ENCODE measurements around the gene CCDC120.

Gene CCDC120

DNA sequence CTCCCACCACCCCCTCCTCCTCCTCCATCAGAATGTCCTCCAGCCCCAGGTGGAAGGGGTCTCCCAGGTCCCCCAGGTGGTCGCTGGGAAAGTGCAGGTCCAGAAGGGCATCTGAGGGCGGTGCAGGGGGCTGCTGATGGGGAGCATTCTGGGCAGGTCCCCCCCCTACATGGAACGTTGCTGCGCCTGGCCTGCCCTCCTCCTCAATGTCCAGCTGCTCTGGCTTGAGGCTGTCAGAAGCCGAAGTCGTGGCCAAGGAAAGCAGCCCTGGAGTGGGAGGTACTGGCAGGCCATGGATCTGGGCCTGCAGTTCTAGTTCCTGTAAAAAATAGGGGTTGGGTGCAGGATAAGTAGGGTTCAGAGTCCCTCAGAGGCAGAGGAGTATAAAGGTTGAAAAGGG, 28.5 kb upstream of the CCDC120 start:
- no peak overlapping the region for H4K91ac ChIP-seq (ENCODE audit: low read depth, low read length, poor library complexity)
- no peak overlapping the region for H3K4me3 ChIP-seq (ENCODE audit: low read length in 2 of 2)
- H3K27me3 ChIP-seq (ENCODE audit: control insufficient read depth in 3 of 3, insufficient read depth in 3 of 3, low read depth in 1 of 3, low read length in 3 of 3), result no peaks in the 10 kb centered on the region
- H2BK120ac ChIP-seq (ENCODE audit: low read depth, low read length), result no peak overlapping the region
- H2BK5ac ChIP-seq (ENCODE audit: low read length), result no peak overlapping the region
- H3K4me1 ChIP-seq (ENCODE audit: control insufficient read depth in 2 of 2, insufficient read depth in 1 of 2, low read depth in 1 of 2, low read length in 2 of 2), result no peaks in the 10 kb centered on the region
- no peak overlapping the region for H3K9ac ChIP-seq (ENCODE audit: low read depth, low read length, poor library complexity)
- no peak overlapping the region for H3K4me2 ChIP-seq (ENCODE audit: insufficient read depth, low read length, poor library complexity, severe bottlenecking)
- WGBS, 2 donors (ENCODE audit: extremely low coverage in 2 of 2, insufficient read length in 2 of 2, insufficient replicate concordance in 1 of 2), result no CpG with 5 or more reads among the region's 6 CpGs
- no peak overlapping the region for H3K23ac ChIP-seq (ENCODE audit: low read depth, low read length, poor library complexity)
- no peaks in the 10 kb centered on the region for H3K79me1 ChIP-seq (ENCODE audit: low read depth, low read length)
- no peak overlapping the region for H4K8ac ChIP-seq (ENCODE audit: low read depth, low read length)
- H3K14ac ChIP-seq (ENCODE audit: low read length), result no peak overlapping the region
- no peak overlapping the region for H2BK15ac ChIP-seq (ENCODE audit: low read length)
- DNase-seq (ENCODE audit: low spot score), result no peak
- H2AK5ac ChIP-seq (ENCODE audit: low read depth, low read length), result no peak overlapping the region
- no peak overlapping the region for H3K18ac ChIP-seq (ENCODE audit: low read length)
- no peaks in the 10 kb centered on the region for H3K9me3 ChIP-seq (replicated peaks in 1 of 2; ENCODE audit: control insufficient read depth in 2 of 2, insufficient read depth in 1 of 2, low read depth in 1 of 2, low read length in 2 of 2)
- no peak overlapping the region for H2AFZ ChIP-seq (ENCODE audit: low read length)
- no peak overlapping the region for H3K27ac ChIP-seq (replicated peaks; ENCODE audit: low read length)
- H2BK12ac ChIP-seq (ENCODE audit: low read length), result no peak overlapping the region
- no peak overlapping the region for H3K4ac ChIP-seq (ENCODE audit: low read length)
- peaks cover 13 to 39% of the 10 kb centered on the region in 2 donors for H3K36me3 ChIP-seq (replicated peaks in 1 of 2; ENCODE audit: control insufficient read depth in 2 of 2, insufficient read depth in 2 of 2, low read length in 2 of 2)

GRCh38 chrX:49037883-49038475, 20.8 kb upstream of the CCDC120 start:
- Histone ChIP-seq H3K27ac (replicated peaks; ENCODE audit: low read length) (no peak overlapping the region), H2AFZ (ENCODE audit: low read length) (no peak overlapping the region), H3K4me1 (ENCODE audit: control insufficient read depth in 2 of 2, insufficient read depth in 1 of 2, low read depth in 1 of 2, low read length in 2 of 2) (peaks cover 8 to 17% of the 10 kb centered on the region in 2 donors), H3K36me3 (replicated peaks in 1 of 2; ENCODE audit: control insufficient read depth in 2 of 2, insufficient read depth in 2 of 2, low read length in 2 of 2) (peaks cover 29 to 50% of the 10 kb centered on the region in 2 donors), H3K4me3 (ENCODE audit: low read length in 2 of 2) (no peak overlapping the region), H3K4ac (ENCODE audit: low read length) (no peak overlapping the region), H2BK12ac (ENCODE audit: low read length) (no peak overlapping the region), H3K27me3 (ENCODE audit: control insufficient read depth in 3 of 3, insufficient read depth in 3 of 3, low read depth in 1 of 3, low read length in 3 of 3) (no peaks in the 10 kb centered on the region), H3K14ac (ENCODE audit: low read length) (no peak overlapping the region), H4K8ac (ENCODE audit: low read depth, low read length) (no peak overlapping the region), H4K91ac (ENCODE audit: low read depth, low read length, poor library complexity) (no peak overlapping the region), H3K4me2 (ENCODE audit: insufficient read depth, low read length, poor library complexity, severe bottlenecking) (no peak overlapping the region), H3K23ac (ENCODE audit: low read depth, low read length, poor library complexity) (no peak overlapping the region), H3K9me3 (replicated peaks in 1 of 2; ENCODE audit: control insufficient read depth in 2 of 2, insufficient read depth in 1 of 2, low read depth in 1 of 2, low read length in 2 of 2) (no peaks in the 10 kb centered on the region), H2BK5ac (ENCODE audit: low read length) (no peak overlapping the region), H3K79me1 (ENCODE audit: low read depth, low read length) (peaks cover 2% of the 10 kb centered on the region), H3K18ac (ENCODE audit: low read length) (no peak overlapping the region), H2AK5ac (ENCODE audit: low read depth, low read length) (no peak overlapping the region), H3K9ac (ENCODE audit: low read depth, low read length, poor library complexity) (no peak overlapping the region), H2BK120ac (ENCODE audit: low read depth, low read length) (no peak overlapping the region), H2BK15ac (ENCODE audit: low read length) (no peak overlapping the region)
- DNase-seq (ENCODE audit: low spot score), result no peak
- WGBS, 2 donors (ENCODE audit: extremely low coverage in 2 of 2, insufficient read length in 2 of 2, insufficient replicate concordance in 1 of 2), result no CpG with 5 or more reads among the region's 15 CpGs

- Histone ChIP-seq H3K27me3 (ENCODE audit: control insufficient read depth in 3 of 3, insufficient read depth in 3 of 3, low read depth in 1 of 3, low read length in 3 of 3) (no peaks in the 10 kb centered on the region), H3K9me3 (replicated peaks in 1 of 2; ENCODE audit: control insufficient read depth in 2 of 2, insufficient read depth in 1 of 2, low read depth in 1 of 2, low read length in 2 of 2) (no peaks in the 10 kb centered on the region), H3K79me1 (ENCODE audit: low read depth, low read length) (peaks cover 2% of the 10 kb centered on the region), H2BK5ac (ENCODE audit: low read length) (no peak overlapping the region), H3K4me3 (ENCODE audit: low read length in 2 of 2) (peak overlapping the region in 1 of 2 donors; percentile 15), H3K14ac (ENCODE audit: low read length) (no peak overlapping the region), H2BK120ac (ENCODE audit: low read depth, low read length) (no peak overlapping the region), H2AK5ac (ENCODE audit: low read depth, low read length) (no peak overlapping the region), H2AFZ (ENCODE audit: low read length) (peak overlapping the region; percentile 4), H3K36me3 (replicated peaks in 1 of 2; ENCODE audit: control insufficient read depth in 2 of 2, insufficient read depth in 2 of 2, low read length in 2 of 2) (peaks cover 19 to 33% of the 10 kb centered on the region in 2 donors), H4K8ac (ENCODE audit: low read depth, low read length) (no peak overlapping the region), H3K9ac (ENCODE audit: low read depth, low read length, poor library complexity) (no peak overlapping the region), H3K4ac (ENCODE audit: low read length) (no peak overlapping the region), H4K91ac (ENCODE audit: low read depth, low read length, poor library complexity) (no peak overlapping the region), H3K18ac (ENCODE audit: low read length) (peak overlapping the region; percentile 52), H3K4me1 (ENCODE audit: control insufficient read depth in 2 of 2, insufficient read depth in 1 of 2, low read depth in 1 of 2, low read length in 2 of 2) (peaks cover 8 to 17% of the 10 kb centered on the region in 2 donors), H3K23ac (ENCODE audit: low read depth, low read length, poor library complexity) (no peak overlapping the region), H2BK12ac (ENCODE audit: low read length) (peak overlapping the region; percentile 16), H3K4me2 (ENCODE audit: insufficient read depth, low read length, poor library complexity, severe bottlenecking) (peak overlapping the region; percentile 28), H3K27ac (replicated peaks; ENCODE audit: low read length) (peak overlapping the region; percentile 87), H2BK15ac (ENCODE audit: low read length) (no peak overlapping the region)
- peak; percentile 74 for DNase-seq (ENCODE audit: low spot score)
- no CpG with 5 or more reads among the region's 9 CpGs for WGBS, 2 donors (ENCODE audit: extremely low coverage in 2 of 2, insufficient read length in 2 of 2, insufficient replicate concordance in 1 of 2)
Measured at GRCh38 chrX:49039598-49040375, 19.0 kb upstream of the CCDC120 start.

- Histone ChIP-seq H4K91ac (ENCODE audit: low read depth, low read length, poor library complexity) (no peak overlapping the region), H3K14ac (ENCODE audit: low read length) (no peak overlapping the region), H3K27me3 (ENCODE audit: control insufficient read depth in 3 of 3, insufficient read depth in 3 of 3, low read depth in 1 of 3, low read length in 3 of 3) (no peaks in the 10 kb centered on the region), H2BK5ac (ENCODE audit: low read length) (no peak overlapping the region), H3K4me1 (ENCODE audit: control insufficient read depth in 2 of 2, insufficient read depth in 1 of 2, low read depth in 1 of 2, low read length in 2 of 2) (peaks cover 8 to 17% of the 10 kb centered on the region in 2 donors), H3K9ac (ENCODE audit: low read depth, low read length, poor library complexity) (no peak overlapping the region), H2AK5ac (ENCODE audit: low read depth, low read length) (no peak overlapping the region), H3K36me3 (replicated peaks in 1 of 2; ENCODE audit: control insufficient read depth in 2 of 2, insufficient read depth in 2 of 2, low read length in 2 of 2) (peaks cover 19 to 33% of the 10 kb centered on the region in 2 donors), H2AFZ (ENCODE audit: low read length) (no peak overlapping the region), H3K79me1 (ENCODE audit: low read depth, low read length) (peaks cover 2% of the 10 kb centered on the region), H2BK15ac (ENCODE audit: low read length) (no peak overlapping the region), H2BK120ac (ENCODE audit: low read depth, low read length) (no peak overlapping the region), H2BK12ac (ENCODE audit: low read length) (no peak overlapping the region), H3K4me2 (ENCODE audit: insufficient read depth, low read length, poor library complexity, severe bottlenecking) (peak overlapping the region; percentile 28), H3K9me3 (replicated peaks in 1 of 2; ENCODE audit: control insufficient read depth in 2 of 2, insufficient read depth in 1 of 2, low read depth in 1 of 2, low read length in 2 of 2) (no peaks in the 10 kb centered on the region), H3K18ac (ENCODE audit: low read length) (no peak overlapping the region), H4K8ac (ENCODE audit: low read depth, low read length) (no peak overlapping the region), H3K23ac (ENCODE audit: low read depth, low read length, poor library complexity) (no peak overlapping the region), H3K27ac (replicated peaks; ENCODE audit: low read length) (peak overlapping the region; percentile 18), H3K4me3 (ENCODE audit: low read length in 2 of 2) (peak overlapping the region in 1 of 2 donors; percentile 15), H3K4ac (ENCODE audit: low read length) (no peak overlapping the region)
- no CpG with 5 or more reads among the region's 7 CpGs for WGBS, 2 donors (ENCODE audit: extremely low coverage in 2 of 2, insufficient read length in 2 of 2, insufficient replicate concordance in 1 of 2)
- DNase-seq (ENCODE audit: low spot score), result no peak
Measured at GRCh38 chrX:49040376-49040955, 18.3 kb upstream of the CCDC120 start.
